Midbrain (tissue), 1 donor: Measurements from ENCODE around the gene SAGE1.
A peak's percentile ranks its signal among the peaks of the same experiment; 100 is the strongest.
"Not testable (repeated sequence)": the region's sequence is repeated elsewhere in the genome, so short reads cannot be mapped to it uniquely, and the experiment has no call there.

Source experiments
- DNase-seq: peaks from one replicate; lab custom pipeline; 2025; lab: John Stamatoyannopoulos, UW

SAGE1 gene

GRCh38 chrX:135893294-135893817 lies at the start of gene SAGE1, which contains the start of gene CT45A10:
Gene SAGE1 (plus strand): TSS chrX:135893716. CDS start chrX:135896243, 2,527 bp downstream.
Gene CT45A10 (minus strand): TSS chrX:135893444. CDS start chrX:135885344, 8,100 bp downstream.
- DNase-seq = no peak

- not testable (repeated sequence) for DNase-seq
Observed at GRCh38 chrX:135854438-135854837, 39.1 kb upstream of the SAGE1 start, which contains the start of gene CT45A8. Gene CT45A8 (minus strand): TSS chrX:135854538. CDS start chrX:135850783, 3,755 bp downstream.

- not testable (repeated sequence) for DNase-seq
Observed at GRCh38 chrX:135871712-135872111, 21.8 kb upstream of the SAGE1 start, which contains the start of gene CT45A9. Gene CT45A9 (minus strand): TSS chrX:135871812. CDS start chrX:135868061, 3,751 bp downstream.

GRCh38 chrX:135882741-135883140 lies 10.8 kb upstream of the SAGE1 start:
- not testable (repeated sequence) for DNase-seq

GRCh38 chrX:135888230-135888629 lies 5.3 kb upstream of the SAGE1 start:
- DNase-seq = not testable (repeated sequence)

- DNase-seq = not testable (repeated sequence)
Observed at GRCh38 chrX:135888976-135889375, 4.5 kb upstream of the SAGE1 start.

GRCh38 chrX:135890087-135890585 lies 3.4 kb upstream of the SAGE1 start:
- no peak for DNase-seq

GRCh38 chrX:135892781-135893180 lies 735 bp upstream of the SAGE1 start:
- no peak for DNase-seq

GRCh38 chrX:135910251-135910650 lies 16.7 kb downstream of the SAGE1 start:
- no peak for DNase-seq

- DNase-seq = no peak
Observed at GRCh38 chrX:135914404-135914803, 20.9 kb downstream of the SAGE1 start.

- DNase-seq = not testable (repeated sequence)
Observed at GRCh38 chrX:135920516-135920915, 27.0 kb downstream of the SAGE1 start.

GRCh38 chrX:135923353-135923752 lies 29.8 kb downstream of the SAGE1 start:
- DNase-seq = no peak

GRCh38 chrX:135927897-135928296 lies 34.4 kb downstream of the SAGE1 start:
- no peak for DNase-seq

- peak; percentile 14 for DNase-seq
Observed at GRCh38 chrX:135931644-135932487, 38.4 kb downstream of the SAGE1 start.

GRCh38 chrX:135944486-135944885 lies 51.0 kb downstream of the SAGE1 start:
- no peak for DNase-seq

- no peak for DNase-seq
Observed at GRCh38 chrX:135951291-135951690, 57.8 kb downstream of the SAGE1 start.
